HG02588 (cell line): ENCODE data around the gene TNRC18.
"Not testable (repeated sequence)": the region's sequence is repeated elsewhere in the genome, so short reads cannot be mapped to it uniquely, and the experiment has no call there.

Experiments
- ATAC-seq: cut with Tn5 transposase; IDR thresholded peaks from one replicate; pipeline ENCODE4 v1.9.1; 2021; ENCODE audit warnings: mild to moderate bottlenecking, moderate library complexity; ENCODE audit not compliant: unreplicated experiment

Gene TNRC18

GRCh38 chr7:5300366-5300765 is 123.3 kb downstream of the TNRC18 start:
- no peak for ATAC-seq

DNA sequence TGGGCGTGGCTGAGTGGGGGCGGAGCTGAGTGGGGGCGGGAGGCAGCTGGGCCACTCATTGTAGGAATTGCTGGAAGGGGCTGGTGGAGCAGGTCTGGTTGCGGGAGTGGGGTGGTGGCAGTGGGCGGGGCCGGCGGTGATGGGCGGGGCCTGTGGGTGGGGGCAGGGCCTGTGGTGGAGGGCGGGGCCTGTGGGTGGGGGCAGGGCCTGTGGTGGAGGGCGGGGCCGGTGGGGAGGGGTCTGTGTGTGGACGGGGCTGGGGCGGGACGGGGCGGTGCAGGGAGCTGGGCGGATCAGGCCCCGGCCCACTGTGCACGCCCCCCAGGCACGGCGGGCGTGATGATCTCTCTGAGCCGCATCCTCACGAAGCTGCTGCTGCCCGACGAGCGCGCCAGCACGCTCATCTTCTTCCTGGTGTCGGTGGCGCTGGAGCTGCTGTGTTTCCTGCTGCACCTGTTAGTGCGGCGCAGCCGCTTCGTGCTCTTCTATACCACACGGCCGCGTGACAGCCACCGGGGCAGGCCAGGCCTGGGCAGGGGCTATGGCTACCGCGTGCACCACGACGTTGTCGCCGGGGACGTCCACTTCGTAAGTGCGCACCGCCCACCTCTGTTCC is 126.9 kb downstream of the TNRC18 start:
- no peak for ATAC-seq

- ATAC-seq = no peak
Measured at GRCh38 chr7:5296015-5296610, 127.5 kb downstream of the TNRC18 start.

- ATAC-seq = no peak
Measured at GRCh38 chr7:5295039-5296014, 128.3 kb downstream of the TNRC18 start.

GRCh38 chr7:5294169-5294987 is 129.3 kb downstream of the TNRC18 start:
- ATAC-seq = no peak

- not testable (repeated sequence) for ATAC-seq
Measured at GRCh38 chr7:5291711-5292335, 131.8 kb downstream of the TNRC18 start.

GRCh38 chr7:5291301-5291700 is 132.3 kb downstream of the TNRC18 start:
- no peak for ATAC-seq

GRCh38 chr7:5289355-5289754 is 134.3 kb downstream of the TNRC18 start:
- no peak for ATAC-seq

GRCh38 chr7:5288560-5288959 is 135.1 kb downstream of the TNRC18 start:
- ATAC-seq = not testable (repeated sequence)

- ATAC-seq = no peak
Measured at GRCh38 chr7:5287802-5288201, 135.8 kb downstream of the TNRC18 start.

DNA sequence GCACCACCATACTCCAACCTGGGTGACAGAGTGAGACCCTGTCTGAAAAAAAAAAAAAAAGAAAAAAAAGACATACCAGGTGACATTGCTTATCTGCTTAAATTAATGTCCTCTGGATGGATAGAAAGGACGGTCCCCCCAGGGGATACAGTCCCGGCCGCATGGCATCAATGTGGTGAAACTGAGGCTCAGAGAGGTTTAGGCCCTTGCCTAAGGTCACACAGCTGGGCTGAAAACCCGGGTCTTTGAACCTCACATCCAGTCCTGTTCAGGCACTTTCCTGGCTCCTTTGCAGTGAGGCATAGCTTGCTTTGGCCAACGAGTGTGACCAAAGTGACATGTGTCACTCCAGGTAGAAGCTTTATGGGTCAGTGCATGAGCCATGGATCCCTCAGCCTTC is 136.3 kb downstream of the TNRC18 start:
- not testable (repeated sequence) for ATAC-seq

- ATAC-seq = no peak
Measured at GRCh38 chr7:5286933-5287332, 136.7 kb downstream of the TNRC18 start.

- no peak for ATAC-seq
Measured at GRCh38 chr7:5284304-5285281, 139.0 kb downstream of the TNRC18 start.

DNA sequence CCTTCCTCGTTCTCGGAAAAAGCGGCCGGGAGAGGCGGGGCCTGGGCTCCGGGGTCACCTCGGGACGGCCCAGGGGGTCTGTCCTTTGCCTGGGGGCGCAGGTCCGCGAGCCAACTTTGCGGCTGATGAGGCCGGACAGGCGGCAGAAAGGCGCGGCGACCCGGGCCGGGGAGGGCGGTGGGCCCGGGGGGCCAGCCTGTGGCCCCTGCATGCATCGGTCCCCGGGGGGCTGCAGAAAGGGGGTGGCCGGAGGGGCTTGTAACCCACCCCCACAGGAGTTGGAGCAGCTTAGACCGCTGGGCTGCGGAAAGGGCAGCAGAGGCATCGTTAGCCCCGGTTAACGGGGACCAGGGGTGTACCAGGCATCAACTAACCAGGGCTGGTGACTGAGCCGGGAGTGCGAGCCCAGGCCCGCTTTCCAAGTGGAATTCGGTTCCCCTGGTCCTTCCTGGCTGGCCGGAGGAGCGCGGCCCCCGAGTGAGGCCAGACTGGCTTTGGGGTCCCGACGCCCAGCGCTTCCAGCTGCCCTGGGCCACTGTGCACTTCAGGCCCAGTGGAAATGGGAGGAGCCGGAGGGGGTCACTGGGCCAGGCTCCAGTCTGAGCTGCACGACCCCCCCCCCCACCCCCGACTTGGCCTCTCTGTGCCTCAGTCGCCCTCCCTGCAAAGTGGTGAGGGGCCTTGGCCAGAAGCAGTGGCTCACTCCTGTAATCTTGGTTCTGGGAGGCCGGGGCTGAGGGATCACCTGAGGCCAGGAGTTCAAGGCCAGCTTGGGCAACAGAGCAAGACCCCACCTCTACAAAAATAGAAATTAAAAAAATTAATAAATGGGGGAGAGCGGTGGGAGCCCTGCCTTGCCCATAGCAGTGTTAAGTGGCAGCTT is 140.0 kb downstream of the TNRC18 start:
- ATAC-seq = no peak

- ATAC-seq = no peak
Measured at GRCh38 chr7:5282543-5283316, 140.9 kb downstream of the TNRC18 start, which contains the start of gene SLC29A4. Gene SLC29A4 (plus strand): TSS chr7:5282943. CDS start chr7:5287817, 4,874 bp downstream.

- ATAC-seq = not testable (repeated sequence)
Measured at GRCh38 chr7:5281598-5282500, 141.8 kb downstream of the TNRC18 start.
